GM12864 (cell line): ENCODE measurements around the gene CLEC4C.
"Not testable (repeated sequence)": the region's sequence is repeated elsewhere in the genome, so short reads cannot be mapped to it uniquely, and the experiment has no call there.

Source experiments
- DNase-seq: peaks from one replicate; pipeline ENCODE4 v3.0.0-alpha.2; 2011; ENCODE audit warnings: low read depth
- H3K4me3 ChIP-seq: 2 replicates; pipeline ENCODE4 v1.5.1; 2011; ENCODE audit warnings: mild to moderate bottlenecking, low read depth, low read length, control low read depth
- TF ChIP-seq, protein P1 (sequence below): IDR thresholded peaks from 2 replicates; pipeline ENCODE4 v1.5.1; 2011; ENCODE audit warnings: low read depth, mild to moderate bottlenecking, moderate library complexity, low read length, control low read depth, inconsistent platforms; ENCODE audit errors: missing control alignments

The CLEC4C gene

GRCh38 chr12:7750350-7750749, 3.2 kb upstream of the CLEC4C start:
- no peak for DNase-seq
- no peak overlapping the region for H3K4me3 ChIP-seq
- TF ChIP-seq, protein P1, sequence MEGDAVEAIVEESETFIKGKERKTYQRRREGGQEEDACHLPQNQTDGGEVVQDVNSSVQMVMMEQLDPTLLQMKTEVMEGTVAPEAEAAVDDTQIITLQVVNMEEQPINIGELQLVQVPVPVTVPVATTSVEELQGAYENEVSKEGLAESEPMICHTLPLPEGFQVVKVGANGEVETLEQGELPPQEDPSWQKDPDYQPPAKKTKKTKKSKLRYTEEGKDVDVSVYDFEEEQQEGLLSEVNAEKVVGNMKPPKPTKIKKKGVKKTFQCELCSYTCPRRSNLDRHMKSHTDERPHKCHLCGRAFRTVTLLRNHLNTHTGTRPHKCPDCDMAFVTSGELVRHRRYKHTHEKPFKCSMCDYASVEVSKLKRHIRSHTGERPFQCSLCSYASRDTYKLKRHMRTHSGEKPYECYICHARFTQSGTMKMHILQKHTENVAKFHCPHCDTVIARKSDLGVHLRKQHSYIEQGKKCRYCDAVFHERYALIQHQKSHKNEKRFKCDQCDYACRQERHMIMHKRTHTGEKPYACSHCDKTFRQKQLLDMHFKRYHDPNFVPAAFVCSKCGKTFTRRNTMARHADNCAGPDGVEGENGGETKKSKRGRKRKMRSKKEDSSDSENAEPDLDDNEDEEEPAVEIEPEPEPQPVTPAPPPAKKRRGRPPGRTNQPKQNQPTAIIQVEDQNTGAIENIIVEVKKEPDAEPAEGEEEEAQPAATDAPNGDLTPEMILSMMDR = no peak

DNA sequence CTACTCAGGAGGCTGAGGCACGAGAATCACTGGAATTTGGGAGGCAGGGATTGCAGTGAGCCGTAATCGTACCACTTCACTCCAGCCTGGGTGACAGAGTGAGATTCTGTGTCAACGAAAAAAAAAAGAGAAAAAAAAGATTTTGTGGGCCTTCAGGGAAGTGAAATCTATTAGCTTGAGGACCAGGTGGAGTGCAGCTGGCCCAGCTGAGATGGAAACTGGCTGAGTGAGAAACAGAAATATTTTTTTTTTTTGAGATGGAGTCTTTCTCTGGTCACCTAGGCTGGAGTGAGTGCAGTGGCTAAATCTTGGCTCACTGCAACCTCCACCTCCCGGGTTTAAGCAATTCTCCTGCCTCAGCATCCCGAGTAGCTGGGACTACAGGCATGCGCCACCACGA, 2.3 kb upstream of the CLEC4C start:
- no peak overlapping the region for H3K4me3 ChIP-seq
- TF ChIP-seq, protein P1 = no peak
- DNase-seq = no peak

DNA sequence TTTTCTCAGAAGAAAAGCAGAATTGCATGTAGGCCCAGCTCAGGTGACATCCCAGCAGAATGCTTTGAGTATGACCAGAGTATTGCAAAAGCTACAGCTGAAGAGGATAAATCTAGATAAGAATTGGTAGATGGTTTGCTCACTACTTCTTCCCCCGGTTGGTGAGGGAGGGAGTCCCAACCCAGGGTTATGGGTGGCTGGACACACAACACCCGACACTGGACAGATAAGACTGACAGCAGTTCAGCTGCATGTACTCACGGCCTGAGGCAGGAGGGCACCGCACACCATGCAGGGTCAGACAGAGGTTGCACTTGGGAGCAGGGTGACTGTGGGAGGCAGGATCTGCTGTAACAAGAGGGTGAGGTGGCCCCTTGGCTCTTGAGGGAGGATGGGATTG, 1.7 kb upstream of the CLEC4C start:
- no peak overlapping the region for H3K4me3 ChIP-seq
- TF ChIP-seq, protein P1 = no peak
- no peak for DNase-seq

DNA sequence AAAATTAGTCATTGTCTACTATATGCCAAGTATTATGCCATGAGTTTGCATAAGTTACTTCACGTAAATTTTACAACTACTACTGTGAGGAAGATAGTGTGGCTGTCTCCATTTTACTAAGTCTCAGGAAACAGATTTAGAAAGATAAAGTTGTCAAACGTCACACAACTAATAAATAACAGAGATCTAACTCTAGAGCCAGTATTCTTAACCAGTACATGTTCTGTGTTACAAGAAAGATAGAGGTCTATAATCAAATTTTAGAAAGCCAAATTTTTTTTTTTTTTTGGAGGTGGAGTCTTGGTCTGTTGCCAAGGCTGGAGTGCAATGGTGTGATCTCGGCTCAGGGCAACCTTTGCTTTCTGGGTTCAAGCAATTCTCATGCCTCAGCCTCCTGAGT, 14.2 kb downstream of the CLEC4C start:
- H3K4me3 ChIP-seq = no peak overlapping the region
- DNase-seq = no peak
- TF ChIP-seq, protein P1 = no peak

DNA sequence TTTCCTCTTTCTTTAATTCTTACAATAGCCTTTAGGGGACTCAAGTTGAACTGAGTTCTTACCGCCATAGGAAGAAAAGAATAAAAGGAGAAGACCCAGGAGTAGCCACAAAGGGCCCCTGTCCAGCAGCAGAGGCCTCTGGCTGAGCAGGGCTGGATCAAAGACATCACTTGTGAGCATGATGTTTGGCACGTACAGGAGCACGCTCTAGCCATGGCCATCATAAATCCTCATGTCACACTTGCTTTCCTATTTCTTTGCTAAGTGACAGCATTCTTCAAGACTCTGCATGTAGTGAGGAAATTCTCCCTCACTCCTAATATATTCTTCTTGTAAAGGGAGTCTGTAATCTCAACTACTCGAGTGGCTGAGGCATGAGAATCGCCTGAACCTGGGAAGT, 15.7 kb downstream of the CLEC4C start:
- DNase-seq = no peak
- TF ChIP-seq, protein P1 = no peak
- no peak overlapping the region for H3K4me3 ChIP-seq

DNA sequence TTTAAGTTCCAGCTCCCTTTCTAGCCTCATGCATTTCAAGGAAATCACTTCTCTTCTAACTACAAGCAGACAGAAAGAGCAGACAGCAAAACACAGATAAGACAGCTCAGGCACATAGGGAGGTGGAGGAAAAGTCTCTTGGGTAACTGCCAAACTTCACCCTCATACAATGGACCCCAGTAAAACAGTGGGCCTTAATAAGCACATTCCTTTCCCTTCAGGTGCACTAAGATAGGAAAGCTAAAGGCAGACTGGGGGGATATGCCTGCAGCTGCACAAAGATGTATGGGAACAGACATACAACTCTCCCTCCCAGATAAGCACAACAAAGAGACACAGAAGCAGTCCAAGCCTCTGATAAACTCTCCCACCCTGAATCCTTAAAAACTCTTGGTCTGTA, 16.2 kb downstream of the CLEC4C start:
- not testable (repeated sequence) for DNase-seq, H3K4me3 ChIP-seq

DNA sequence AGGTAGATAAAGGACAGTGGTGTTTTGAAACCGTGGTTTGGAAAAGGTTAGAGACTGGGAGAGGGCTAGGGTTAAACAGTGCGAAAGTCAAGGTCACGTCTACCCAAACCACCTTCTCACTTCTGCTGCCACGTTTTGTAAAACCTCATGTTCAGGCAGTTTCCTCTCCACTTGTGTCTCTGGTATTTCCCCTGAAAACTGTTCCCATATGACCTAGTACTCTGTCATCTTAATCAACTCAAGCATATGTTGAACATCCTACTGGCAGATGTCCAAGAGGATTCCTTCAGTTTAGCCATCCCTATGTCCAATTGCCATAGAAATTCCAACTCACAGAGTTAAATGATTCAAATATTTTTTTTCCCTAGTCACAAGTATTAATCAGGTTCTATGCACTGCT, 17.4 kb downstream of the CLEC4C start:
- H3K4me3 ChIP-seq = no peak overlapping the region
- TF ChIP-seq, protein P1 = no peak
- DNase-seq = no peak

GRCh38 chr12:7723926-7724325, 23.2 kb downstream of the CLEC4C start:
- DNase-seq = no peak
- no peak overlapping the region for H3K4me3 ChIP-seq
- TF ChIP-seq, protein P1 = no peak
